Progenitor cell of endocrine pancreas (in vitro differentiated cells): ENCODE results near the gene RTN4RL2. TPM values are rescaled to one million over a fixed set of nuclear protein-coding genes. Genes with fewer than 3 reads are reported as not detected.

Experiments used
- DNase-seq: peaks from one replicate; pipeline ENCODE4 v3.0.0; 2021; ENCODE audit warnings: low spot score; ENCODE audit not compliant: unreplicated experiment
- H3K27ac Mint-ChIP-seq: 2 replicates; pipeline ENCODE4 v1.8.0; 2021; ENCODE audit warnings: mild to moderate bottlenecking, moderate library complexity, mixed read lengths
- H3K27me3 Mint-ChIP-seq: 2 replicates; pipeline ENCODE4 v1.8.0; 2021; ENCODE audit warnings: mixed read lengths
- H3K36me3 Mint-ChIP-seq: 2 replicates; pipeline ENCODE4 v1.8.0; 2022; ENCODE audit warnings: mixed read lengths; ENCODE audit not compliant: insufficient read depth
- H3K4me1 Mint-ChIP-seq: 2 replicates; pipeline ENCODE4 v1.8.0; 2021; ENCODE audit warnings: low read depth, mixed read lengths
- H3K4me3 Mint-ChIP-seq: 2 replicates; pipeline ENCODE4 v1.8.0; 2021; ENCODE audit warnings: low read depth, mild to moderate bottlenecking, moderate library complexity, mixed read lengths
- H3K9me3 Mint-ChIP-seq: 2 replicates; pipeline ENCODE4 v1.8.0; 2021; ENCODE audit warnings: low read depth, mixed read lengths
- total RNA-seq: library from RNA; stranded (reverse); gene quantifications from 2 replicates; pipeline ENCODE4 v1.2.1, GENCODE V29; 2021
- TF ChIP-seq, protein P1 (sequence below): fragments of 200-600 bp; sonication (generic); IDR thresholded peaks from one replicate; pipeline ENCODE4 v1.5.0; 2021; ENCODE audit warnings: antibody characterized with exemption, mild to moderate bottlenecking; ENCODE audit not compliant: unreplicated experiment

Gene RTN4RL2
- total RNA-seq, 1 donor from 2014 or later, result 1.9 TPM

GRCh38 chr11:57469268-57469667 is 8.9 kb downstream of the RTN4RL2 start:
- Mint-ChIP-seq H3K4me3 (no peak overlapping the region), H3K4me1 (no peaks in the 10 kb centered on the region), H3K9me3 (no peaks in the 10 kb centered on the region), H3K27ac (no peak overlapping the region), H3K36me3 (no peaks in the 10 kb centered on the region), H3K27me3 (peaks cover 49% of the 10 kb centered on the region)
- TF ChIP-seq, protein P1, sequence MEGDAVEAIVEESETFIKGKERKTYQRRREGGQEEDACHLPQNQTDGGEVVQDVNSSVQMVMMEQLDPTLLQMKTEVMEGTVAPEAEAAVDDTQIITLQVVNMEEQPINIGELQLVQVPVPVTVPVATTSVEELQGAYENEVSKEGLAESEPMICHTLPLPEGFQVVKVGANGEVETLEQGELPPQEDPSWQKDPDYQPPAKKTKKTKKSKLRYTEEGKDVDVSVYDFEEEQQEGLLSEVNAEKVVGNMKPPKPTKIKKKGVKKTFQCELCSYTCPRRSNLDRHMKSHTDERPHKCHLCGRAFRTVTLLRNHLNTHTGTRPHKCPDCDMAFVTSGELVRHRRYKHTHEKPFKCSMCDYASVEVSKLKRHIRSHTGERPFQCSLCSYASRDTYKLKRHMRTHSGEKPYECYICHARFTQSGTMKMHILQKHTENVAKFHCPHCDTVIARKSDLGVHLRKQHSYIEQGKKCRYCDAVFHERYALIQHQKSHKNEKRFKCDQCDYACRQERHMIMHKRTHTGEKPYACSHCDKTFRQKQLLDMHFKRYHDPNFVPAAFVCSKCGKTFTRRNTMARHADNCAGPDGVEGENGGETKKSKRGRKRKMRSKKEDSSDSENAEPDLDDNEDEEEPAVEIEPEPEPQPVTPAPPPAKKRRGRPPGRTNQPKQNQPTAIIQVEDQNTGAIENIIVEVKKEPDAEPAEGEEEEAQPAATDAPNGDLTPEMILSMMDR, result no peak
- no peak for DNase-seq

DNA sequence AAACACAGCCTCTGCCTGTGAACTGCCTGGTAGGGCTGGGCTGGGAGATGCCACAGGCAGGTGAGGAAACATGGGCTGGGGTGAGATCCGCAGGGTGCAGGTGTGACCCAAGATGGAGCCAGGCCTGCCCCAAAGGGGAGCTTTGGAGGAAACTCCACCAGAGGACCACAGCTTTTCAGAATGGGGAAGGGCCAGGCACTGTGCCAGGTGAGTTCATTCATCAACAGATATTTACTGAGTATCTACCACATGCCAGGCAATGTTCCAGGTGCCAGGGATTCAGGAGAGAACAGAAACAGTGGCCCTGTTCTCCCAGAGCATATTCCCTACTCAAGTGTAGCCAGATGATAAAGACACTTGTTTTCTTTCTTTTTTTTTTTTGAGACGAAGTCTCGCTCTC is 11.2 kb downstream of the RTN4RL2 start:
- no peaks in the 10 kb centered on the region for H3K9me3 Mint-ChIP-seq

GRCh38 chr11:57473285-57473841 is 13.0 kb downstream of the RTN4RL2 start:
- TF ChIP-seq, protein P1, result no peak
- H3K4me1 Mint-ChIP-seq, result no peaks in the 10 kb centered on the region
- H3K9me3 Mint-ChIP-seq, result no peaks in the 10 kb centered on the region
- no peak for DNase-seq
- H3K4me3 Mint-ChIP-seq, result no peak overlapping the region
- no peaks in the 10 kb centered on the region for H3K36me3 Mint-ChIP-seq
- no peak overlapping the region for H3K27ac Mint-ChIP-seq
- peaks cover 63% of the 10 kb centered on the region for H3K27me3 Mint-ChIP-seq

More for the DNA sequence above, 11.2 kb downstream of the RTN4RL2 start:
- H3K36me3 Mint-ChIP-seq, result no peaks in the 10 kb centered on the region
- H3K27ac Mint-ChIP-seq, result no peak overlapping the region
- no peak overlapping the region for H3K4me3 Mint-ChIP-seq
- TF ChIP-seq, protein P1, result no peak
- H3K27me3 Mint-ChIP-seq, result peaks cover 55% of the 10 kb centered on the region
- H3K4me1 Mint-ChIP-seq, result no peaks in the 10 kb centered on the region
- DNase-seq, result no peak

- DNase-seq, result no peak
- Mint-ChIP-seq H3K27ac (no peak overlapping the region), H3K9me3 (no peaks in the 10 kb centered on the region), H3K36me3 (no peaks in the 10 kb centered on the region), H3K4me1 (no peaks in the 10 kb centered on the region), H3K27me3 (peaks cover 56% of the 10 kb centered on the region), H3K4me3 (no peak overlapping the region)
- TF ChIP-seq, protein P1, result no peak
These were observed 13.9 kb downstream of the RTN4RL2 start for GRCh38 chr11:57474017-57474802.

DNA sequence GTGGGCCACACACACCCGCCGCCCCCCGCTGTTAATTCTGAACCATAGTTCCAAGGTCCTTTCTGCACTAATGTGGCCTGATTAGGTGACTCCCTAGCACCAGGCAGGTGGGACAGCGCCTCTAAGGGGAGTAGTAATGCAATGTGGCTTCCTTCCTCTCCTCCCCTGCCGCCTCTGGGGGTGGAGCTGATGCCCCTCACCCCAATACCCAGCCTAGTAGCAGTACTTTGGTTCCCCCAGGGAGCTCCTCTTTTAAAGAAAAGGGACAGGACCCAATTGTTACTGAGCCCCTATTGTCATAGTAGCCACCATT is 14.4 kb downstream of the RTN4RL2 start:
- no peak for DNase-seq

More for the DNA sequence above, 14.4 kb downstream of the RTN4RL2 start:
- TF ChIP-seq, protein P1, result no peak
- Mint-ChIP-seq H3K27me3 (peaks cover 58% of the 10 kb centered on the region), H3K4me1 (no peaks in the 10 kb centered on the region), H3K27ac (no peak overlapping the region), H3K4me3 (no peak overlapping the region), H3K9me3 (no peaks in the 10 kb centered on the region), H3K36me3 (no peaks in the 10 kb centered on the region)
